LoVo (cell line): Measurements from ENCODE around the gene MGAT4B.

Experiments used
- DNase-seq: peaks from one replicate; pipeline ENCODE4 v3.0.0-alpha.2; 2016; ENCODE audit warnings: low spot score

The MGAT4B gene

DNA sequence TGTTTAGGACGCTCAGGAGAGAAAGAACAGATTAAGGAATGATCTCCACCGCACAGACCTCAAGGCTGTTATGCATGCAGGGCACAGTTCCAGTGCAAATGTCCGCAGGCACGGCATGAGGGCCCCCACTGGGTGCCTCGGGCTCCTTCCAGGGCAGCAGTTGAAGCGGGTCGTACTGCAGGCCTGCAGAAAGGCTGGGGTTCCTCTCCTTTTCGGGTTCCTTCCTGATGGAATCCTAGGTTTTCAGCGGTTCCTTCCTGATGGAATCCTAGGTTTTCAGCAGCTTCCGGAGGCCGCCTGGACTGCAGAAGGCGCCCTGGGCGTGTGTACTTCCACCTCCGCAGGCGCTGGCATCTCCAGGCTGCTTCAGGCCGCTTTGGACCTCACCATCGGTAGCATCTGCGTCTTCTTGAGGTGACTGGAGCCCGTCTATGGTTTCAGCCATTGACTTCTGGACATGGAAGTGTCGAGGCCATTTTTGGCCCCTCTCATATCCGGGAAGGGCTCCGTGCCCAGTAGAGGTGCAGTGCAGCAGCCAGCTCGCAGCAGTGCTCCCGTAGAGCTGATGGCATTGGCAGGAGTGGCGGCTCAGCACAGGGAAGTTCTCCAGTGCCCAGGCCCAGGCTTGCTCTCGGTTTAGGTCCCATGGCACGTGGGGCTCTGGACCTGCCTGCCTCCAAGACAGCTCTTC lies 5.6 kb upstream of the MGAT4B start:
- no peak for DNase-seq

DNA sequence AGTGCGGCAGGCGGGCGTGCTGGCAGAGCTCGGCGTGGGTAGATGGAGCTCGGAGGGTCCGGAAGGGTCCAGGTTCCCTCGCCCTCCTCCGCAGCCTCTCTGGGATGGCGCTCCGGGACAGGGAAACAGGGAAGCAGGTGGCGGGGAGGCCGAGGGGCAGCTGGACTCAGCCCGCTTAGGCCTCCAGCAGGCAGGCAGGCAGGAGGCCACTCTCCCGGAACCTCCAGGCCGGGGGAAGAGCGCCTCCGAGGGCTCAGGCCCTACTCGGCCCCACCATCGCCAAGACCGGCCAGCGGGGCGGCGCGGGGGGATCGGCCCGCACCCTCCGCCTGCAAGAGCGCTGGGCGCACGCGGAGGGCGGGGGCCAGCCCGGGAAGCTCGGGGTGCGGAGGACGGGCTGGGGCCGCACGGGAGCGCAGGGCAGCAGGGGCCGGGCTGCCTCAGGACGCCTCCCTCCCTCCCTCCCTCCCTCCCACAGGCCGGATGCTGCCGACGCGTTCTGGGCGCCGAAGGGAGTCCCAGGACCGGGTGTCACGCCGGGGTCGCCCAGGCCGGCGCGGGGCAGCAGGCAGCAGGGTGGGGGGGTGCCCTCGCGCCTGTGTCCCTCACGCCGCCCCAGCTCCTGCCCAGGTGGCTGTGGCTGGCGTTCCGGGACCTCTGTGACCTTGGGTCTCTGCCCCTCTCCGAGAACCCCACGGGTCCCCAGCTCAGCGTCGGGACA lies 977 bp downstream of the MGAT4B start:
- no peak for DNase-seq

DNA sequence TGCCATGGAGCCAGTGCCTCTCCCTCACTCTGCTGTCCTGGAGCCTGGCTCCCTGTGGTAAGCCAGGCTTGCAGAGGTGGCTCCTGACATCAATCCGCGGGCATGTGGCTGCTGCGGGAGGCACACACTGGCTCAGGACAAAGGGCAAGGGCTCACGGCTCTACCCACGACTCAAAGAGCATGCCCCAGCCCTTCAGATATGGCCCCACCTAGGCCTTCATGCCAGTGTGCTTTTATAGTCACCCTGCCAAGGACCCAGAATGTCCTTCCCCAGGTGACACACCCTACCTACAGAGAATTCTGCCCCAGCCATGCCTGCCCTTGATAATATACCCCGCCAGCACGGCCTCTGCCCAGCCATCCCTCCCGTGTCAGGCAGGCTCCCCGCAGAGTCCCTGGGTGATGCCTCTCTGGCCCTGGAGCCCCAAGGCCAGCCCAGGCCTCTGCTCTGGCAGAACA lies 1.6 kb downstream of the MGAT4B start:
- peak; percentile 66 for DNase-seq

DNA sequence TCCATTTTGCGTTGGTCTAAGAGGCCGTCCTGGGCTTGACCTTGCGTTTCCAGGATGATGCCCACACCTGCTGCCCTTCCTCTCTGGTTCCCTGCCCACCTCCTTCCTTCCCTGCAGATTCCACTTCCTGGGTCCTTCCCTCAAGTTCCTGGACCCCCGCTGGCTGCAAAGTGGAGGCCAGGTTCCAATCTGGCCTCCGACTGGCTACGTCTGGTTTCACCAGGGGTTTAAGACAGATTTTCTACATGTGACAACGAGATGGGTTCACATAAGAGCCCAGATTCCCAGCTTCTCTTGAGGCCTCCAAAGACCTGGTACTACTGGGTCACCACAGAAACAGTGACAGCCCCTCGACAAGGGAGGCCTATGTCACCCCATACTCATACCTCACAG lies 2.1 kb downstream of the MGAT4B start:
- no peak for DNase-seq

DNA sequence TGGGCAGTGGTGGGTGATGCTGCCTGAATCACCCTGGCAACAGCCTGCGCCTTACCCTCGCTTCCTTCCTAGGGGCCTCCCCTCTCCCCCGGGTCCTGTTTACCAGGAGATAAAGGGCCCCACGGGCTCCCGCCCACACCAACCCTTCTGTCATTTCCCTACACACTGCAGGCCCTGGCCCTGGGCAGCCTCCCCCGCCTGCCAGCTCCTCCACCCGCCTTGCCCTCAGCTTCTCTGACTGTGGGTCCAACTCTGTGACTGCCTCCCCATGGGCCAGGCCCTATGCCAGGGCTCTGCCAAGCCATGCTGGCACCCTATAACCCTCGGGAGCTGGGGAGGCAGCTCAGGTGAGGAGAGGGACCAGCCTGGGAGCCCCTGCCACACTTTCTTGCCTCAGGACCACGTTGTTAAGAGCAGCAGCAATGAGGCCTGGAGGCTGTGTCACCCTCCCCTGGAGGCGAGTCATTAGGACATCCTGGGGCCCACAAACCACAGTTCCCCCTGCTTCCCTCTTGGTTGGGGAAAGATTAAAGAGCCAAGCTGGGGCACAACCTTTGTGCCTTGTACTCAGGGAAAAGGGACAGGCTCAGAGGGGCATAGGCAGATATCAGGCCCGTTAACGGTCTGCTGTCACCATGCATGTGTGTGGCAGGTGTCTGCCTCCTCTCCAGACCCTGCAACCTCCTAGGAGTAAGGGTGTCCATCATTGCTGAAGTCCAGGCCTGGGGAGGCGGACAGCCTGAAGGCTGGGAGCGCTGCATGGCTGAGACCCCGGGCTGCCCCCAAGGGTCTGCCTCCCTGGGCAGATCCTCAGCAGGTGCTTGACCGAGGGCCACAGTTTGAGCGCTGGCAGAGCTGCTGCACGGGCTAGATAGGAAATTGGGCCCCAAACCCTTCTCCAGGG lies 2.8 kb downstream of the MGAT4B start:
- DNase-seq, result no peak

DNA sequence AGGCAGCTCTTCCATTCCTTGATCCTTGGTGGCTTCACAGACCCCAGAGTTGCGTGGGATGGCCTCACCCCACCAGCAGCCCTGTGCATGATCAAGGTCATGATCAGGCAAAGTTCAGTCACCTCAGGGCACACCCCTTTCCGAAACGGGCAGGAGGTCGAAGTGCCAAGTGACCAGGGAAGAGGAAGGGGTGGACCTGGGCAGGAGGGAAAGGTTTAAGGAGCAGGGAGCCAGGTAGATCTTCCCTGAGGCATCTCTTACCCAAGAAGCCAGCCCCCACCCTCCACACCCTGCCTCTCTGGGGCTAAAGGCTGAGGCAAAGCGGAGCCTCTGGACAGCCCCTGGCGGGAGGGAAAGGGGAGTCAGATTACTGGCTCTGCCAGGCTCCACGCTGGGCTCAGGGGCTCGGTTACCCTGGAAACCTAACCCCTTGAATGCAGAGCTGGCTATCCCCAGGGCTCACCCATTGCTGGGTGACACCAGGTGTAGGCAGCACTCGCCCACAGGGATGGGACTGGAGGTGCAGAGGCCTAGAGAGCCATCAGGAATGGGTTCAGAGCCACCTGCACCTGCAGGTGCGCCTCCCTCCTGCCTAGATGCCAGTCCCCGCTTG lies 3.6 kb downstream of the MGAT4B start:
- no peak for DNase-seq

DNA sequence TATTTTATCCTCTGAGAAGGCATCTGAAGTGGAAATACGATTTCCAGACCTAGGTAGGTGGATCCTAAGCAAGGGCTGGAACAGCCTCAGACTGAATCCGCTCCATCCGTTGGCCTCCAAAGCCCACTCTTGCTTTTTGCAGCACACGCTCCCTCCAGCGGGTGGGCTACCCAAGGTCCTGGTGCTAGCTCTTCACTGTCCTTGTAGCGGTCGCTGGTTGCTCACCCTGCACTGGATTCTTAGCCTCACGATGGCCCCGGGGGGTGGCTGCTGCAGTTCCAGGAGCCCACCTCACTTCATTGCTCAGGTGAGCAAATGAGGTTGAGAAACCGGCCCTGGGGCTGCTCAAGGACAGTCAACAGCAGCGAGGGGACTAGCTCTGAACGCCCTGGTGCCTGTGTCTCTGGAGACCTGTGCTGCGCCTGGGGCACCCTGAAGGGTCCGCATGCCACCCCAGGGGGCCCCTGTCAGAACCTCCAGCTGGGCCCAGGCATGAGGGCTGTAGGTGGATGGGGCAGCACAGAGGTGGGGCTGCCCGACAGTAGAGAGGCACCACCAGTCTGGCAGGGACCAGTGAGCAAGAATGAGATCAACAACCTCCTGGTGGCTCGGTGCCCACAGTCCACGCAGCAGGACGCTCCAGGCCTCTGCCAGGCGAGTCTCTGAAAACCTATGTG lies 4.3 kb downstream of the MGAT4B start:
- no peak for DNase-seq

DNA sequence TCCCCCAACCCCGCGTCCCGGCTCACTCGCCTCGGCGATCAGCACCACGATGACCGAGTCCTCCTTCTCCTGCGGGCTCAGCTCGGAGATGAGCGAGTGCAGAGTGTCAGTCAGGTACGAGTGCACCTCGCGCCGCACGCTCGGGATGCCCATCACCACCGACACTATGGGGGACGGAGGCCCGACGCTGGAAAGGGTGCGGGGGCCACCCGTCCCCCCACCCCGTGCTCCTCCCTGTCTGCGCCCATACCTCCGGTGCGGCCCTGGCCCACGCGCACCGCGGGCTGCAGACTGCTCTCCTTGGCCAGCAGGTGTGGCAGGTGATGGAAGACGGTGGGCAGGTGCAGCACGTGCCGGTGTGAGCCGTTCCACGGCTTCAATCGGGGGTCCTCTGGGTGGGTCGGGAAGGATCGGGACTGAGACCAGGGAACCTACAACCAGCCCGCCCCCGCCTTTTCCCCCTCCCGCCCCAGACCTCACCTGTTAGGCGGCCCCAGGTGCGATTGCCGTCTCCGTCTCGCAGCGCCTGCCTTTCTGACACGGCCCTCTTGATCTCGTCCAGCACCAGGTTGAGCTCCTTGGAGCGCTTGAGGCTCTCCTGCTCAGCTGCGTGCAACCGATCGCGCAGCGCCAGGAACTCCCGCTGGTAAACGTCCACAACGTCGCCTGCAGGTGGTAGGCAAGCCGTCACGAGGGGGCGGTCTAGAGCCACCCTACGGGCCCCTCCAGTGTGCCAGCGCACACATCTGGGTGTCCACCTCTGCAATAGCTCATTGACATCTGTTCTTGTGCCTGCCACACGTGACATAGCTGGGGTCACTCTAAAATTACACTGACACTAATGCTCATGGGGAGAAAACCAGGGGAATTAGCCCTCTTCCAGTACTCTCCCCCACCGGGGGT lies 5.1 kb downstream of the MGAT4B start:
- no peak for DNase-seq

DNA sequence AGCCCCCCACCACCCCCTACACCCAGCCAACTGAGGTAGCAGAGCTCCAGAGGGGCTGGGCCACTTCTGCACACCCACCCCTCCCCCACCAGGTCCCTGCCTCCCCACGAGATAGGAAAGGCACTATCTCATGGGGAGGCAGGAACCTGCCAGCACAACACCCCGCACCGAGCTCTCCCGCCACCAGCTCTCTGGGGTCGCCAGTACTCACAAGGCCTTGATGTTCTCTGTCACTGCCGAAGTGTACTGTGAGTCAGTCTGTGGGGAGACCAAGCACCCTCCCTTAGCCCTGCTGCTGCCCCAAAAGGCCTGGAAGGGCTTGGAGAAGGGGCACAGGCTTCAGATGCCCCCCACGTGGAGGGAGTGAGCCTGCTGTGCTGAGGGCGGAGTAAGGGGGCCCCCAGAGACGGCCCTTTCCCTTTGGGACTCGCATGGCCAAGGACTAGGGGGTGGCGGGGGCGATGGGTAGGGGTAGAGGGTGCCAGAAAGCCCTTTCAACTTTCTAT lies 5.9 kb downstream of the MGAT4B start:
- no peak for DNase-seq

- no peak for DNase-seq
Observed at GRCh38 chr5:179800071-179800695, 6.5 kb downstream of the MGAT4B start.

GRCh38 chr5:179799644-179799973 lies 7.1 kb downstream of the MGAT4B start:
- DNase-seq, result no peak

GRCh38 chr5:179798771-179799643 lies 7.7 kb downstream of the MGAT4B start:
- DNase-seq, result no peak

GRCh38 chr5:179798144-179798770 lies 8.4 kb downstream of the MGAT4B start:
- no peak for DNase-seq

DNA sequence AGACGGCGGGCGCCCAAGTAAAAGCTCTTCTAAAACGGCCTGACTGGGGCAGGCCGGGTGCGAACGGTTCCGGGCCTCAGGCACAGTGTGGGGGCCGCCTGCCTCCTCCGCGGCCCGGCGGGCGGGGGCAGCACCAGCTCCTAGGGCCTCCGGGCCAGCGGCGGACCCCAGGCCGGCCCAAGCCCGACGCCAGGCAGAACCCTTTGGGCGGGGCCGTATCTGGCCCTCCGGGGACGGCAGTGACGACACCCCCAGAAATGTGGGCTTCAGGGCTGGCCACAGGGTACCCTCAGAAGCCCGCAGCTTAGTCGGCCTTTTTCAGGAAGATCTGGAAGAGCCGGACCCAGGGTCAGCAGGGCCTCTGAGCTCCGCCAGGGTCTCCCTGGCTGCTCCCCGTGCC lies 8.9 kb downstream of the MGAT4B start:
- DNase-seq, result no peak

- no peak for DNase-seq
Observed at GRCh38 chr5:179796877-179797608, 9.6 kb downstream of the MGAT4B start.

GRCh38 chr5:179795863-179796833 lies 10.5 kb downstream of the MGAT4B start:
- peak; percentile 92 for DNase-seq
